ENCODE results near the gene GFI1B.

DNA sequence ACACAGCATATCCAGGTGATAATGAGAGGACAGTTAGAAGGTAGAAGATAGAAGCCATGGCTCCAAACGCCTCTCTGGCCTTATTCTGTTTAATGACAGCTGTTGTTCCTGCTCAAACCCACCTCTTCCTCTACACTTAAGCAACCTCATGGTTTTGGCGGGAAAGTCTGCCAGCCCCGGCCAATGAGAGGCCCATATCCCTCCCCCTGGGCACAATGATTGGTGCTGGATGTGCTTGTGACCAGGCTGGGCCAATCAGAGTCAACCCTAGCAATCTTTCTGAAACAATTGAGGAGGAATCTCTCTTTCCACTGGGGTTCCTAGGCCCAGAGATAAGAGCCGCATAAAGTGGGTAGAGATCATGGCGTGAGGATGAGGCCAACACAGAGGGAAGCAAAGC, 4.8 kb upstream of the GFI1B start:
- no peak for TF ChIP-seq ZNF23 (tag by site-specific recombination; IDR thresholded peaks at IDR 0.05; ENCODE audit: borderline replicate concordance)
- TF ChIP-seq ZBTB7A (tag by site-specific recombination; IDR thresholded peaks at IDR 0.05; ENCODE audit: low read depth): no peak
- no peak for TF ChIP-seq SALL2 (tag by site-specific recombination; IDR thresholded peaks at IDR 0.05; ENCODE audit: borderline replicate concordance)
- TF ChIP-seq, protein P1, sequence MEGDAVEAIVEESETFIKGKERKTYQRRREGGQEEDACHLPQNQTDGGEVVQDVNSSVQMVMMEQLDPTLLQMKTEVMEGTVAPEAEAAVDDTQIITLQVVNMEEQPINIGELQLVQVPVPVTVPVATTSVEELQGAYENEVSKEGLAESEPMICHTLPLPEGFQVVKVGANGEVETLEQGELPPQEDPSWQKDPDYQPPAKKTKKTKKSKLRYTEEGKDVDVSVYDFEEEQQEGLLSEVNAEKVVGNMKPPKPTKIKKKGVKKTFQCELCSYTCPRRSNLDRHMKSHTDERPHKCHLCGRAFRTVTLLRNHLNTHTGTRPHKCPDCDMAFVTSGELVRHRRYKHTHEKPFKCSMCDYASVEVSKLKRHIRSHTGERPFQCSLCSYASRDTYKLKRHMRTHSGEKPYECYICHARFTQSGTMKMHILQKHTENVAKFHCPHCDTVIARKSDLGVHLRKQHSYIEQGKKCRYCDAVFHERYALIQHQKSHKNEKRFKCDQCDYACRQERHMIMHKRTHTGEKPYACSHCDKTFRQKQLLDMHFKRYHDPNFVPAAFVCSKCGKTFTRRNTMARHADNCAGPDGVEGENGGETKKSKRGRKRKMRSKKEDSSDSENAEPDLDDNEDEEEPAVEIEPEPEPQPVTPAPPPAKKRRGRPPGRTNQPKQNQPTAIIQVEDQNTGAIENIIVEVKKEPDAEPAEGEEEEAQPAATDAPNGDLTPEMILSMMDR (tag by site-specific recombination; IDR thresholded peaks at IDR 0.05): no peak
- no peak for TF ChIP-seq YY2 (tag by site-specific recombination; IDR thresholded peaks at IDR 0.05)
- no peak for TF ChIP-seq ZNF274 (IDR thresholded peaks at IDR 0.05; ENCODE audit: low read length)
- TF ChIP-seq ZNF274 (tag by site-specific recombination; IDR thresholded peaks at IDR 0.05; ENCODE audit: borderline replicate concordance): no peak
- no peak for TF ChIP-seq ZFP37 (tag by site-specific recombination; IDR thresholded peaks at IDR 0.05)
- no peak for TF ChIP-seq ZNF266 (tag by site-specific recombination; IDR thresholded peaks at IDR 0.05; ENCODE audit: low read depth)
- TF ChIP-seq GFI1B (tag by site-specific recombination; IDR thresholded peaks at IDR 0.05): no peak
